ENCODE results near the gene ARMC12. TPM values are rescaled to one million over a fixed set of nuclear protein-coding genes. Genes with fewer than 3 reads are reported as not detected.

The ARMC12 gene
- total and polyA plus RNA-seq, 2 of the 13 experiments (the other 11 are each of a cell fraction or from before 2014, with no cell fraction given) = 1.3 TPM; not detected in 1

GRCh38 chr6:35718375-35718736, 18.5 kb upstream of the ARMC12 start:
- in situ Hi-C loops (cut with HindIII; ENCODE audit: extremely low pct_ligation_motif_present, low pct_unique_long_range_greater_than_20kb) = no loop called here
- no peak overlapping the region for H3K9ac ChIP-seq (ENCODE audit: insufficient read depth, low read depth, low read length)
- no peak overlapping the region for H3K27ac ChIP-seq (ENCODE audit: extremely low read length, insufficient read depth, low read length)
- no peaks in the 10 kb centered on the region for H3K79me2 ChIP-seq (ENCODE audit: insufficient read depth, low read length)
- ATAC-seq (no peak), DNase-seq (ENCODE audit: low spot score) (no peak), FAIRE-seq (no peak)
- no peaks in the 10 kb centered on the region for H3K36me3 ChIP-seq (replicated peaks in 1 of 2; ENCODE audit: control insufficient read depth in 1 of 2, insufficient read depth in 2 of 2, low read length in 2 of 2)
- no TSS peak for BruUV-seq (replicated peaks)
- no peak overlapping the region for H3K4me2 ChIP-seq (ENCODE audit: low read depth, low read length)
- CTCF ChIA-PET (ENCODE audit: low intra/inter-chr PET ratio, low total read pairs) = no interaction called here
- intact Hi-C loops (cut with micrococcal nuclease; ENCODE audit: unreplicated experiment) = no loop called here
- H4K20me1 ChIP-seq (ENCODE audit: insufficient read depth, low read length) = no peaks in the 10 kb centered on the region
- WGBS (ENCODE audit: low lambda C conversion rate) = 75% methylated on average over 4 of the region's 4 CpGs
- no peaks in the 10 kb centered on the region for H3K9me3 ChIP-seq (ENCODE audit: low read length)
- no peak overlapping the region for H2AFZ ChIP-seq (ENCODE audit: low read length)
- POLR2A ChIA-PET = no interaction called here
- TF ChIP-seq ZNF331 (CRISPR knock-in tag; IDR thresholded peaks at IDR 0.05) = no peak
- no peak for TF ChIP-seq KMT2B (CRISPR knock-in tag; IDR thresholded peaks at IDR 0.05)
- no peak for TF ChIP-seq ARNT2 (CRISPR knock-in tag; IDR thresholded peaks at IDR 0.05; ENCODE audit: low read depth)
- TF ChIP-seq CENPBD1 (CRISPR knock-in tag; IDR thresholded peaks at IDR 0.05; ENCODE audit: borderline replicate concordance, low read depth) = no peak
- no peak for TF ChIP-seq ZBTB7B (CRISPR knock-in tag; IDR thresholded peaks at IDR 0.05)
- no peak for TF ChIP-seq ZBTB10 (CRISPR knock-in tag; IDR thresholded peaks at IDR 0.05; ENCODE audit: borderline replicate concordance)
- TF ChIP-seq ZBTB1 (CRISPR knock-in tag; IDR thresholded peaks at IDR 0.05; ENCODE audit: borderline replicate concordance) = no peak
- TF ChIP-seq ZNF460 (CRISPR knock-in tag; IDR thresholded peaks at IDR 0.05; ENCODE audit: borderline replicate concordance) = no peak
- TF ChIP-seq GLI4 (CRISPR knock-in tag; IDR thresholded peaks at IDR 0.05; ENCODE audit: borderline replicate concordance) = no peak
- TF ChIP-seq ZNF773 (CRISPR knock-in tag; IDR thresholded peaks at IDR 0.05; ENCODE audit: borderline replicate concordance) = no peak
- TF ChIP-seq SIX4 (CRISPR knock-in tag; IDR thresholded peaks at IDR 0.05) = no peak
- H3K4me1 ChIP-seq (ENCODE audit: insufficient read depth, low read length) = peaks cover 42% of the 10 kb centered on the region
- H3K4me3 ChIP-seq (replicated peaks in 1 of 3; ENCODE audit: insufficient read depth in 1 of 3, low read depth in 2 of 3, low read length in 3 of 3) = no peak overlapping the region
- no peaks in the 10 kb centered on the region for H3K27me3 ChIP-seq (ENCODE audit: control insufficient read depth in 1 of 2, insufficient read depth in 2 of 2, low read length in 2 of 2)

All from HepG2 (cell line).